Heart left ventricle (tissue), 16 donors: Measurements from ENCODE around the gene LMAN1. TPM values are rescaled to one million over a fixed set of nuclear protein-coding genes. Genes with fewer than 3 reads are reported as not detected.

ENCODE experiments used
- ATAC-seq, 4 donors: fragments of 200-7000 bp; cut with Tn5 transposase; one replicate each; pipeline ENCODE4 v1.9.1; 2020 to 2022; ENCODE audit warnings: moderate library complexity in 4 of 4, mild to moderate bottlenecking in 3 of 4, moderate number of reproducible peaks in 1 of 4
- DNase-seq, 5 donors: peaks; one replicate each; pipeline ENCODE4 v3.0.0-alpha.2; 2020
- H3K27ac ChIP-seq, 12 donors: fragments of 200-600 bp; sonication (generic) in 4 of 12; one replicate each; pipeline versions ENCODE4 v1.5.0 to v1.8.0; 2016 to 2022; ENCODE audit warnings: mild to moderate bottlenecking in 2 of 12
- H3K27me3 ChIP-seq, 9 donors: fragments of 200-600 bp; sonication (generic) in 2 of 9; one replicate each; pipeline versions ENCODE4 v1.5.1 to v1.8.0; 2016 to 2022; ENCODE audit warnings: mild to moderate bottlenecking in 3 of 9
- H3K36me3 ChIP-seq, 9 donors: fragments of 200-600 bp; sonication (generic) in 2 of 9; one replicate each; pipeline versions ENCODE4 v1.5.0 to v1.8.0; 2018 to 2022; ENCODE audit warnings: mild to moderate bottlenecking in 2 of 9
- H3K4me1 ChIP-seq, 12 donors: fragments of 200-600 bp; sonication (generic) in 4 of 12; one replicate each; pipeline versions ENCODE4 v1.5.0 to v1.8.0; 2016 to 2022; ENCODE audit warnings: mild to moderate bottlenecking in 3 of 12
- H3K4me3 ChIP-seq, 12 donors: fragments of 200-600 bp; sonication (generic) in 4 of 12; one replicate each; pipeline versions ENCODE4 v1.5.0 to v1.8.0; 2017 to 2022; ENCODE audit warnings: mild to moderate bottlenecking in 9 of 12, moderate library complexity in 4 of 12
- H3K9me3 ChIP-seq, 12 donors: fragments of 200-600 bp; sonication (generic) in 4 of 12; one replicate each; pipeline versions ENCODE4 v1.5.0 to v1.8.0; 2016 to 2022; ENCODE audit warnings: mild to moderate bottlenecking in 1 of 12
- POLR2A ChIP-seq, 2 donors: fragments of 450-650 bp; IDR thresholded peaks; one replicate each; pipeline ENCODE4 v1.6.1; 2017; ENCODE audit warnings: antibody characterized with exemption in 2 of 2, mild to moderate bottlenecking in 2 of 2, moderate library complexity in 2 of 2
- WGBS, 4 donors: extraction: QIAGEN DNeasy Blood & Tissue Kit in 2 of 4; methylation state at CpG; one replicate each; pipeline versions ENCODE4 v1.1.5 to v1.1.7; 2013 to 2018; 5-methylcytosine and 5-hydroxymethylcytosine counted together
- intact Hi-C, 10 donors: fragments of 100-400 bp; cut with DNase I; formaldehyde crosslinking; loops; one replicate each; pipeline versions ENCODE4 v1.11.1 to v1.14.2; 2022
- polyA plus RNA-seq, 2 donors: library from polyadenylated mRNA; stranded (reverse); fragments of 200-250 nt; gene quantifications; one replicate each; pipeline ENCODE4 v1.2.3, GENCODE V29; 2013
- total RNA-seq, 9 donors: library from RNA; depleted of rRNA in 2 of 9; stranded (reverse); fragments of >200 nt in 2 of 9; fragmentation: NEBNext Ultra II Directional in 3 of 9; extraction: Animal tissue kit (Norgen Biotek cat#: 25700) in 3 of 9; gene quantifications; one replicate each; pipeline versions ENCODE4 v1.1.0 to v1.2.4, GENCODE V29; 2016 to 2023
- TF ChIP-seq, protein P1 (sequence below), 12 donors: fragments of 200-600 bp; sonication (generic) in 4 of 12; IDR thresholded peaks; one replicate each; pipeline versions ENCODE4 v1.5.0 to v1.8.0; 2018 to 2022; ENCODE audit warnings: antibody characterized with exemption in 12 of 12, mild to moderate bottlenecking in 5 of 12
- donor health status: ischemic (EF 13 %, LVEDD 7.1; RV severe dilation, severe dysfunction).
- donor health status: healthy with polysubstance abuse.
- donor health status: DM: no; HTN: yes; CAD: no.
- donor health status: DM: no; HTN: no; CAD: no.
- donor health status: ischemic (EF 25% LVEDD 6.9; RV normal size, moderate dysfunction).
- donor health status: ischemic (EF 25% LVEDD 5.7; RV mildly dilated, moderate dysfunction).
- donor health status: healthy.
- donor health status: DM: yes; HTN: yes; CAD: no.
- donor health status: ischemic (EF 35%, LVEDD 5.7; RV mildly dilated, moderate dysfunction).
- donor health status: nonischemic (EF 11% LVEDD 7.7; RV severe dilation, severe dysfunction).
- donor health status: DM: yes; HTN: yes; CAD: no.
- donor health status: PGD.
- donor health status: ischemic (EF 29% LVEDD 5.4; RV normal size, mild dysfunction).
- donor health status: nonischemic (EF 23%, LVEDD 6.1; RV moderate dilation, normal function).

LMAN1 gene
- total and polyA plus RNA-seq, 11 donors = 16.5 to 72.9 (median 60.5) TPM

GRCh38 chr18:59328683-59329082, 30.4 kb downstream of the LMAN1 start:
- no peaks in the 10 kb centered on the region for H3K27me3 ChIP-seq
- no peaks in the 10 kb centered on the region for H3K9me3 ChIP-seq
- DNase-seq = no peak
- no peak overlapping the region for H3K4me3 ChIP-seq
- TF ChIP-seq, protein P1, sequence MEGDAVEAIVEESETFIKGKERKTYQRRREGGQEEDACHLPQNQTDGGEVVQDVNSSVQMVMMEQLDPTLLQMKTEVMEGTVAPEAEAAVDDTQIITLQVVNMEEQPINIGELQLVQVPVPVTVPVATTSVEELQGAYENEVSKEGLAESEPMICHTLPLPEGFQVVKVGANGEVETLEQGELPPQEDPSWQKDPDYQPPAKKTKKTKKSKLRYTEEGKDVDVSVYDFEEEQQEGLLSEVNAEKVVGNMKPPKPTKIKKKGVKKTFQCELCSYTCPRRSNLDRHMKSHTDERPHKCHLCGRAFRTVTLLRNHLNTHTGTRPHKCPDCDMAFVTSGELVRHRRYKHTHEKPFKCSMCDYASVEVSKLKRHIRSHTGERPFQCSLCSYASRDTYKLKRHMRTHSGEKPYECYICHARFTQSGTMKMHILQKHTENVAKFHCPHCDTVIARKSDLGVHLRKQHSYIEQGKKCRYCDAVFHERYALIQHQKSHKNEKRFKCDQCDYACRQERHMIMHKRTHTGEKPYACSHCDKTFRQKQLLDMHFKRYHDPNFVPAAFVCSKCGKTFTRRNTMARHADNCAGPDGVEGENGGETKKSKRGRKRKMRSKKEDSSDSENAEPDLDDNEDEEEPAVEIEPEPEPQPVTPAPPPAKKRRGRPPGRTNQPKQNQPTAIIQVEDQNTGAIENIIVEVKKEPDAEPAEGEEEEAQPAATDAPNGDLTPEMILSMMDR (IDR thresholded peaks at IDR 0.05) = no peak
- TF ChIP-seq POLR2A (IDR thresholded peaks at IDR 0.05) = no peak
- H3K36me3 ChIP-seq = peaks cover 0 to 79% (median 73%) of the 10 kb centered on the region in 9 donors
- 97 to 98% (median 97%) methylated on average over 2 of the region's 2 CpGs for WGBS, 4 donors
- no peak for ATAC-seq
- H3K4me1 ChIP-seq = no peaks in the 10 kb centered on the region
- intact Hi-C loops = no loop called here
- H3K27ac ChIP-seq = no peak overlapping the region

DNA sequence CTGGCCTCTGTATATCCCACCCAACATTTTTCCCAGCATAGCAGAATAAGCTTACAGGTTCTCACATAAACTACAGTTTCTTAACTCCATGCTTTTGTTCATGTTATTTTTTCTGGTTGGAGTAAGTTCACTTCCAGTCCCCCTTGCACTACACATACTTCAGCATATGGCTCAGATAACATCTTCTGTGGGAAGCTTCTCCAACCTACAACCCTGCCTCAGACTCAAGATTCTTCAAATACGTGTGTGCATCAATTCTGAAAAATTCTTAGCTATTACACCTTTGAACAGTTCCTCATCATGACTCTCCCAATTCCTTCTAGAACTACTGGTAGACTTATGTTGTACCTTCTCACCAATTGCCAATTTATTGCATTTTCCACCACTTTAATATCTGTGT, 33.1 kb downstream of the LMAN1 start:
- DNase-seq = no peak
- no peak for TF ChIP-seq POLR2A (IDR thresholded peaks at IDR 0.05)
- TF ChIP-seq, protein P1 (IDR thresholded peaks at IDR 0.05) = no peak
- Histone ChIP-seq H3K4me1 (no peaks in the 10 kb centered on the region), H3K27me3 (no peaks in the 10 kb centered on the region), H3K36me3 (peaks cover 0 to 52% (median 46%) of the 10 kb centered on the region in 9 donors), H3K27ac (no peak overlapping the region), H3K9me3 (no peaks in the 10 kb centered on the region), H3K4me3 (no peak overlapping the region)
- WGBS, 4 donors = 88 to 99% (median 91%) methylated on average over 1 of the region's 1 CpG
- intact Hi-C loops = no loop called here
- ATAC-seq = no peak

GRCh38 chr18:59324623-59324971, 34.5 kb downstream of the LMAN1 start:
- Histone ChIP-seq H3K9me3 (no peaks in the 10 kb centered on the region), H3K4me1 (no peaks in the 10 kb centered on the region), H3K36me3 (peaks cover 0 to 38% (median 33%) of the 10 kb centered on the region in 9 donors), H3K27ac (no peak overlapping the region), H3K27me3 (peaks cover 0 to under 1% (median 0%) of the 10 kb centered on the region in 9 donors), H3K4me3 (no peak overlapping the region)
- intact Hi-C loops = loop anchor here in 1 of 10 donors (5.0 kb wide), 1 partner anchor 58 kb away; no protein-coding TSS in a partner anchor
- DNase-seq (no peak), ATAC-seq (no peak)
- TF ChIP-seq, protein P1 (IDR thresholded peaks at IDR 0.05) = no peak
- no peak for TF ChIP-seq POLR2A (IDR thresholded peaks at IDR 0.05)
- 93 to 98% (median 95%) methylated on average over 4 of the region's 4 CpGs for WGBS, 4 donors

DNA sequence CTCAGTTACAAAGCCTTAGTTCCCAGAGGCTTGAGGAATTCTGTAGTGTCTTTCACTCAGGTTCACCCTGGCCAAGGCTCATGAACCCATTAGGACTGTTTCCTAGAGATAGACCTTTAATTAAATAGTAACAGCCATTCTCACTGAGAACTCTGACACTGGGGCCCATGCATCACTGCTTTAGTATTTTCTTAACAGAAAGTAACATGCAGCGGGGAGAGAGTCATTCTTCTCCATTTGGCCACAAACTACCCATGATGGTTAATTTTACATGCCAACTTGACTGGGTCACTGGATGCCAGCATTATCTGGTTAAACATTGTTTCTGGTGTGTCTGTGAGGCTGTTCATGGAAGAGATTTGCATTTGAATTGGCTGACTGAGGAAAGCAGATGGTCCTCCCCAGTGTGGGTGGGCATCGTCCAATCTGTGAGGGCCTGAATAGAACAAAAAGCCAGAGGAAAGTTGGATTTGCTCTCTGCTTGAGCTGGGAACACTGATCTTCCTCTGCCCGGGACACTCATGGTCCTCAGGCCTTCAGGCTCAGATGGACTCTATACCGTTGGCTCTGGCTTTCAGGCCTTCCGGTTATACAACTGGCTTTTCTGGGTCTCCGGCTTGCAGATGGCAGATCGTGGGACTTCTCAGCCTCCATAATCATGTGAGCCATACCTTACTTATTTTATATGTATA, 35.0 kb downstream of the LMAN1 start:
- DNase-seq = no peak
- no peak overlapping the region for H3K27ac ChIP-seq
- ATAC-seq = no peak
- peaks cover 0 to 33% (median 27%) of the 10 kb centered on the region in 9 donors for H3K36me3 ChIP-seq
- H3K27me3 ChIP-seq = peaks cover 0 to 6% (median 0%) of the 10 kb centered on the region in 9 donors
- H3K4me1 ChIP-seq = no peaks in the 10 kb centered on the region
- intact Hi-C loops = loop anchor here in 1 of 10 donors (5.0 kb wide), 1 partner anchor 58 kb away; no protein-coding TSS in a partner anchor
- WGBS, 4 donors = 93 to 98% (median 96%) methylated on average over 6 to 7 of the region's 7 CpGs
- no peaks in the 10 kb centered on the region for H3K9me3 ChIP-seq
- H3K4me3 ChIP-seq = no peak overlapping the region
- TF ChIP-seq POLR2A (IDR thresholded peaks at IDR 0.05) = no peak
- TF ChIP-seq, protein P1 (IDR thresholded peaks at IDR 0.05) = no peak
